Central memory CD8-positive, alpha-beta T cell (primary cell): Measurements from ENCODE around the gene AKT3.
"Not testable (repeated sequence)": the region's sequence is repeated elsewhere in the genome, so short reads cannot be mapped to it uniquely, and the experiment has no call there.

Experiments used
- ATAC-seq: fragments of 150-1000 bp; cut with Tn5 transposase; replicated peaks from 2 replicates; pipeline ENCODE4 v1.10.0; 2022; ENCODE audit warnings: mild to moderate bottlenecking, moderate FRiP score, moderate number of reproducible peaks; ENCODE audit not compliant: poor library complexity, severe bottlenecking; ENCODE audit errors: extremely low read depth
- DNase-seq, 2 donors: peaks; one replicate each; pipeline ENCODE4 v3.0.0; 2021; ENCODE audit warnings: low spot score in 2 of 2
- H3K27ac Mint-ChIP-seq: one replicate; pipeline ENCODE4 v1.8.0; 2022; ENCODE audit warnings: low read depth, mild to moderate bottlenecking, moderate library complexity, mixed read lengths
- H3K27me3 Mint-ChIP-seq: one replicate; pipeline ENCODE4 v1.8.0; 2022; ENCODE audit warnings: mixed read lengths
- H3K36me3 Mint-ChIP-seq: one replicate; pipeline ENCODE4 v1.8.0; 2022; ENCODE audit warnings: mild to moderate bottlenecking, moderate library complexity, mixed read lengths; ENCODE audit not compliant: insufficient read depth
- H3K4me1 Mint-ChIP-seq: one replicate; pipeline ENCODE4 v1.8.0; 2022; ENCODE audit warnings: mixed read lengths
- H3K4me3 Mint-ChIP-seq: one replicate; pipeline ENCODE4 v1.8.0; 2022; ENCODE audit warnings: mild to moderate bottlenecking, moderate library complexity, mixed read lengths
- H3K9me3 Mint-ChIP-seq: one replicate; pipeline ENCODE4 v1.8.0; 2022; ENCODE audit warnings: mixed read lengths

The AKT3 gene

GRCh38 chr1:243850202-243850451 is at the start of gene AKT3:
AKT3 (minus strand) TSS chr1:243850243; CDS start chr1:243843170, 7,073 bp downstream.
- Mint-ChIP-seq H3K27ac (peak within 1 kb of the TSS; percentile 99), H3K36me3 (peaks cover 17% of the 10 kb centered on the region), H3K27me3 (no peaks in the 10 kb centered on the region), H3K4me3 (peak within 1 kb of the TSS; percentile 97), H3K9me3 (no peaks in the 10 kb centered on the region), H3K4me1 (peaks cover 23% of the 10 kb centered on the region)
- ATAC-seq (peak; percentile 66), DNase-seq (peak in 1 of 2 donors; percentile 61)

DNA sequence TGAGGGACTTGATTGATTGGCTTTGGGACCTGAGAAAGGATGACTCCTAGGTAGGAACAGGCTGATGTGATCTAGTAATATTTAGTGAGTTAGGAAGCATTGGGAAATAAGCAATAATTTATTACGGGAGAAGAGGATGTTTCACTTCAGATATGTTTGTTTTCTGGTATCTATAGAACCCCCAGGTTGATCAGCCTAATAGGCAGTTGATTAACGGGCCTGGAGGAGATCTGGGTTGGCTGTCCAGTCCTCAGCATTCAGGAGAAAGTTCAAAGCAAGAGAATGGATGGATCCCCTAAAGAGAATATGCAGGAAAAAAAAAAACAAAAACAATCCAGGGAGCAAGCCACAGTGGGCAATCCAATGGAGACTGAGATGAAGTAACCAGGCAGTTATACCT is 48.2 kb upstream of the AKT3 start:
- H3K36me3 Mint-ChIP-seq = no peaks in the 10 kb centered on the region

DNA sequence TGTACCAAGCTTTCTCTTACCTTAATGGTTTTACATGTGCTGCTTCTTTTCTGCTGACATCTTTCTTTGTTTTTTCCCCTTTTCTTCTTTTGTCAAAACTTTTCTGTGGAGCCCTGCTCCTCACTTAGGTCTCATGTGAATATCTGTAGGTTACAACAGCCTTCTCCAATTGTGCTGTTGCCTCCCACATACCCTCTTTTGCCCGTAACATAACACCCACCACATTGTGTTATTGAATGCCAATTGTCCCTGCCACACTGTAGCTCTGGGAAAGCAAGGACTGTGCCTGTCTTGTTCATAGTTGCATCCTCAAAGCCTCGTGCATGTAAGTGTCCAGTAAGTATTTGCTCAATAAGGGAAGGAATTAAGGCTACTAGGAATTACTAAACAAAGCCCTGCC is 46.3 kb upstream of the AKT3 start:
- DNase-seq (no peak), ATAC-seq (no peak)
- H3K27me3 Mint-ChIP-seq = peaks cover 44% of the 10 kb centered on the region
- no peaks in the 10 kb centered on the region for H3K9me3 Mint-ChIP-seq
- H3K36me3 Mint-ChIP-seq = no peaks in the 10 kb centered on the region
- H3K27ac Mint-ChIP-seq = no peak overlapping the region
- no peak overlapping the region for H3K4me3 Mint-ChIP-seq
- H3K4me1 Mint-ChIP-seq = no peaks in the 10 kb centered on the region

More for the DNA sequence above, 48.2 kb upstream of the AKT3 start:
- H3K27me3 Mint-ChIP-seq = peaks cover 56% of the 10 kb centered on the region
- H3K4me3 Mint-ChIP-seq = no peak overlapping the region
- ATAC-seq (no peak), DNase-seq (no peak)
- H3K9me3 Mint-ChIP-seq = no peaks in the 10 kb centered on the region
- H3K4me1 Mint-ChIP-seq = no peaks in the 10 kb centered on the region
- H3K27ac Mint-ChIP-seq = no peak overlapping the region

DNA sequence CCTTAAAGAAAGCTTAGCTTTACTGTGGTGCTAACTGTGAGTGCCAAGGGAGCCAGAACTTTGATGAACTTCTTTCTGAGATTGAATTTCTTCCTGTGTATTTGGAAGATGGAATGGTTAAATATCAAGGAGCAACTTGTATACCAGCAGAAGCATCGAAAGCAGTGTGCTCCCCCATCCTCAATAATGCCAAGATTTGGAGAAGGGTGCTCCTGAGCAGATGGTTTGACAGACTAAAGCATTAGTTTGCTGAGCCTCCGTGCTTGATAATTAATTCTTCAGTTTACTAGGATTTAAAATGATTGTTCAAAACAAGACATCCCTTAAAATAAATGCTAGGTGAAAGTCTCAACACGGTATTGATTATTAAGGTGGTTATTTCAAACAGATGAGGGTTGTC is 42.4 kb upstream of the AKT3 start:
- Mint-ChIP-seq H3K27ac (no peak overlapping the region), H3K4me1 (no peaks in the 10 kb centered on the region), H3K9me3 (no peaks in the 10 kb centered on the region), H3K4me3 (no peak overlapping the region), H3K27me3 (peaks cover 41% of the 10 kb centered on the region), H3K36me3 (no peaks in the 10 kb centered on the region)
- no peak for DNase-seq
- no peak for ATAC-seq

- no peaks in the 10 kb centered on the region for H3K4me1 Mint-ChIP-seq
- ATAC-seq = no peak
- no peaks in the 10 kb centered on the region for H3K9me3 Mint-ChIP-seq
- no peak overlapping the region for H3K4me3 Mint-ChIP-seq
- H3K36me3 Mint-ChIP-seq = no peaks in the 10 kb centered on the region
- H3K27me3 Mint-ChIP-seq = peaks cover 26% of the 10 kb centered on the region
- no peak overlapping the region for H3K27ac Mint-ChIP-seq
- no peak for DNase-seq
Measured at GRCh38 chr1:243890576-243890975, 40.5 kb upstream of the AKT3 start.

- no peak for DNase-seq
- Mint-ChIP-seq H3K27me3 (peaks cover 60% of the 10 kb centered on the region), H3K4me1 (no peaks in the 10 kb centered on the region), H3K27ac (no peak overlapping the region), H3K9me3 (no peaks in the 10 kb centered on the region), H3K4me3 (no peak overlapping the region), H3K36me3 (no peaks in the 10 kb centered on the region)
- no peak for ATAC-seq
Measured at GRCh38 chr1:243885806-243886205, 35.8 kb upstream of the AKT3 start.

DNA sequence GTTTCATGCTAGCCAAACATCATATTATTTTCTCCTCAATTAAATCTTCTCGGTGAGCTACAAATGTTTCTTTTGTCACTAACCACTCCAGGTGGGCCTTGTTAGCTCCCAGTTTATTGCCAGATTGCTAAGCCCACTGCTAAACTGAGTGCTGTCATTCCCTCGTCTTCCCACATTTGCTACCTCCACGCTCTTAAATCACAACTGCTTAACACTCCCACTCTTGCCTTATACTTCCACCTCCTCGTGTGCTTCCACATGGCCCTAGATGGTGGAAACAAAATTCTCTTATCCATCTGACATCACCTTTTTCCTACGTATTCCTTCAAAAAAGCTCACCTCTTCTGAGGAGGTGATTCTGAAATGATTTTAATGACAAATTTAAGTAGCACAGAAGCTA is 34.6 kb upstream of the AKT3 start:
- Mint-ChIP-seq H3K4me3 (no peak overlapping the region), H3K27me3 (peaks cover 54% of the 10 kb centered on the region), H3K36me3 (no peaks in the 10 kb centered on the region), H3K27ac (no peak overlapping the region), H3K4me1 (no peaks in the 10 kb centered on the region), H3K9me3 (no peaks in the 10 kb centered on the region)
- ATAC-seq = no peak
- DNase-seq = no peak

DNA sequence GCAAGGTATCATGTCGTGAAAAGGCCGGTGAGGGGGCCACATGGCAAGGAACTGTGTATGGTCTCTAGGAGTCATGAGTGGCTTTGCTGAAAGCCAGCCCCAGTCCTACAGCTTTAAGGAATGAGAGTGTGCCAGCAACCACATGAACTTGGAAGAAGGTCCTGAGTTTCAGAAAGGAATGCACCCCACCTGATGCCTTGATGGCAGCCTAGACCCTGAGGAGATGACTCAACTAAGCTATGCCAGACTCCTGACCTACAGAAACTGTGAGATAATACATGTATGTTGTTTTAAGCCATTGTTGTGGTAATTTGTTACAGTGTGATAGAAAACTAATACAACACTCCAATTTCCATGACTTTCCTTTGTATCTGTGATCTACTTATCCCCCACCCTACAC is 33.5 kb upstream of the AKT3 start:
- H3K4me1 Mint-ChIP-seq = no peaks in the 10 kb centered on the region
- H3K27ac Mint-ChIP-seq = no peak overlapping the region
- no peaks in the 10 kb centered on the region for H3K36me3 Mint-ChIP-seq
- ATAC-seq = no peak
- peaks cover 52% of the 10 kb centered on the region for H3K27me3 Mint-ChIP-seq
- no peak for DNase-seq
- H3K4me3 Mint-ChIP-seq = no peak overlapping the region
- no peaks in the 10 kb centered on the region for H3K9me3 Mint-ChIP-seq

DNA sequence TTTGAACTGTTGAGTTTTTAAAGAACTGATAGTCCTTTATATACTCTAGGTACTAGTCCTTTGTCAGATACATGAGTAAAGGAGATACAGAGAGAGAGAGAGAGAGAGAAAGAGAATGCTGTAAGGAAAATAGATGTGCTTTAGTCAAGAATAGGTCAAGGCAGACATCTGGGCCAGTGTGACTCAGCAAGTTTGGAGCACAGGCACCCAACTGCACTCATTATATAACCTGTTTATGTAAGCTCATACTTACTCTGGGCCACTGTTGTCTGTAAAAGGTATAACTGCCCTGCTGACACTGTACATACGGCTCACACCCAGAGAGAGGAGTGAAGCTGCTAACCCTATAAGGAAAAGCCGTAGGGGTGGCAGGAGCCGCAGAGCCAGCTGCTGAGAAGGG is 32.2 kb upstream of the AKT3 start:
- no peaks in the 10 kb centered on the region for H3K4me1 Mint-ChIP-seq
- peaks cover 61% of the 10 kb centered on the region for H3K27me3 Mint-ChIP-seq
- ATAC-seq (no peak), DNase-seq (no peak)
- H3K27ac Mint-ChIP-seq = no peak overlapping the region
- no peaks in the 10 kb centered on the region for H3K36me3 Mint-ChIP-seq
- H3K4me3 Mint-ChIP-seq = no peak overlapping the region
- H3K9me3 Mint-ChIP-seq = no peaks in the 10 kb centered on the region

GRCh38 chr1:243877058-243877457 is 27.0 kb upstream of the AKT3 start:
- not testable (repeated sequence) for DNase-seq, ATAC-seq, H3K4me3 Mint-ChIP-seq, H3K4me1 Mint-ChIP-seq, H3K27ac Mint-ChIP-seq, H3K9me3 Mint-ChIP-seq, H3K36me3 Mint-ChIP-seq
- H3K27me3 Mint-ChIP-seq = peaks cover 28% of the 10 kb centered on the region

DNA sequence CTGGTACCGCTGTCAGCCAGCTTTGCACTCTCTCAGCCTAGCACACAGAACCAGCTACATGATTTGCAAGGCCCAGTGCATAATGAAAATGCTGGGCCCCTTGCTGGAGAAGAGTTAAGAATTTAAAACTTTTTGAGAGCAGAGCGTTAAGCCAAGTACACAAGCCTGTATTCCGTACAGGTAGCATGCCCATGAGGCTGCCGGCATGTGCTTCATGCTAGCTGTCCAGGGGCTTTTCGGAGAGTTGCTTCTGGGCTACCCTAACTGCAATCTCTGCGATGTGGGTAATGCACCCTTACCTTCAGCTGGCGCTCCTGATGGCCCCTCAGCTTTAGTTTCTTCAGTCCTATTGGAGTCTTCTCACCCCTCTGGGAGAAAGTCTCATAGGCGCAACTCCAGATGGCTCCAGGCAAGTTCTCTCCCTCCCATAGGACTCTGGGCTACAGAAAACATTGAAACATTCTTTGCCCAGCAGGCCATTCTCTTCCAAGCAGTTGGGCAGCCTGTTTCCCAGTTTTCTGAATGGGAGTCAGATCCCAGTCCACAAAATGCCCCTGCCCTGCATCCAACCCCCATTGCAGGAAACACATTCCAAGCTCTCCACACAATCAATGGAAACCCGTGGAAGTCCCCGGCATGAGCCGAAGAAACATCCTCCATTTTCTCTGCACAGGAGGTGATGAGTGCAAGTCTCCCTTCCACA is 5.7 kb upstream of the AKT3 start:
- ATAC-seq (no peak), DNase-seq (no peak)
- Mint-ChIP-seq H3K4me1 (peaks cover 8% of the 10 kb centered on the region), H3K4me3 (no peak overlapping the region), H3K36me3 (peaks cover 10% of the 10 kb centered on the region), H3K27me3 (peaks cover 30% of the 10 kb centered on the region), H3K9me3 (no peaks in the 10 kb centered on the region), H3K27ac (no peak overlapping the region)

DNA sequence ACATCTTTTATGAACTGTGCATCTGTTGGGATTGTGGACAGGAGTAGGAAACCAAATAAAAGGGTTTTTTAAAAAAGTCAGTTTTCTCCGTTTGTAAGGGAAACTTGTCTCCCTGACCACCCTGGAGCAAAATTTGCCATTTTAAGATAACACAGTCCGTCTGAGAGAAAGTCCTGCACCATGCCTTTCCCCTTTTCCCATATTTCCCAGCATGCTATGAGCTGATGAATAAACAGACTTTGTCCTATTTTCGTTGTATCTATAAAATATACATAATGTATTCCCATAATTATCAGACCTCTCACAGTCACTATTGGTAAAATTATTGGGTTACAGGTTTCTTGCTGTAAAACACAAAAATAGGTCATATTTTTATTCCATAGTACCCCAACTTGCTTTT is 1.7 kb upstream of the AKT3 start:
- Mint-ChIP-seq H3K4me3 (peak overlapping the region; percentile 83), H3K27ac (peak overlapping the region; percentile 84), H3K4me1 (peaks cover 22% of the 10 kb centered on the region), H3K9me3 (no peaks in the 10 kb centered on the region), H3K27me3 (no peaks in the 10 kb centered on the region), H3K36me3 (peaks cover 17% of the 10 kb centered on the region)
- ATAC-seq (no peak), DNase-seq (no peak)

GRCh38 chr1:243851257-243851756 is 1.3 kb upstream of the AKT3 start:
- peak overlapping the region; percentile 84 for H3K27ac Mint-ChIP-seq
- DNase-seq (no peak), ATAC-seq (no peak)
- H3K36me3 Mint-ChIP-seq = peaks cover 17% of the 10 kb centered on the region
- H3K27me3 Mint-ChIP-seq = no peaks in the 10 kb centered on the region
- H3K4me1 Mint-ChIP-seq = peaks cover 22% of the 10 kb centered on the region
- no peaks in the 10 kb centered on the region for H3K9me3 Mint-ChIP-seq
- peak overlapping the region; percentile 83 for H3K4me3 Mint-ChIP-seq
